HL-60/S4 (cell line): Measurements from ENCODE around the gene IPCEF1.
"Not testable (repeated sequence)": the region's sequence is repeated elsewhere in the genome, so short reads cannot be mapped to it uniquely, and the experiment has no call there.

ENCODE experiments used
- in situ Hi-C: fragments of 300-500 bp; cut with MboI; formaldehyde crosslinking; loops from 2 replicates; pipeline ENCODE4 v1.14.3; 2022; ENCODE audit warnings: low sequenced_read_pairs

IPCEF1 gene

DNA sequence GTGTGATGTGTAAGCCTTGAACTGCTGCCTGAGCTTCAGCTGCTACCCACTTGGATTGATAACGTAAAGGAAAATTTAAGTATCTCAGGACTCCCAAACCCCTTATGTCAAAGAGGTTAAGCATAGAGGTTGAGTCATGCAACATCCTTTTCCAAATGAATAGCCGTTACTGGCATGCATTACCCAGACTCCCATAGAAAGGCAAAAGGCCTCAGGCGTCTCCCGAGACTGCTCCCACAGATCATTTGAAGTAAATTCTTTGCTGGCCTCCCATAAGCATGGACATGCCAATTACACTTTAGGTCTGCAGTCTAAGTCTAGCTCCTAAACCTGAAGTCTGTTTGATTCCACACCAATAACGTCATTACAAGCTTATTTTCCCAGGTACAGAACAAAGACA is 14.7 kb downstream of the IPCEF1 start:
- in situ Hi-C loops: no loop called here

DNA sequence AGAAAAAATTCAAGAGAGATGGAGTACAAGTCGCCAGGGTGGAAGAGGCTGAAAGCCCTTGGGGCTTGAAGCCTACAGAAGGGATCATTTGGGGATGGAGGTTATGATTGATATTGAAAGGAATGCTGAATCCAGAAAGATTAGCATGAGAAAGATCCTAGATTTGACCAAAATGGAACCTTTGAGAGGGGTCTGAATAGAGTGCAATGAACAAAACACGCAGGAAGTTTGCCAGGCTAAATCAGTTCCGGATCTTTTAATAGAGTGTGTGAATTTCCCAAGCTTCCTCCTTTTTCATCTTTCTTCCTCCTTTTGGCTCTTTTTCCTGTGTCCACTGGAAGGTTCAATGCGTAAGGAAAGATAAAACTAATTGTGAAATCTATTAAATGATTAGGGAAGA is 15.3 kb downstream of the IPCEF1 start:
- in situ Hi-C loops: no loop called here

- in situ Hi-C loops: no loop called here
Observed at GRCh38 chr6:154337406-154338005, 19.1 kb downstream of the IPCEF1 start.

DNA sequence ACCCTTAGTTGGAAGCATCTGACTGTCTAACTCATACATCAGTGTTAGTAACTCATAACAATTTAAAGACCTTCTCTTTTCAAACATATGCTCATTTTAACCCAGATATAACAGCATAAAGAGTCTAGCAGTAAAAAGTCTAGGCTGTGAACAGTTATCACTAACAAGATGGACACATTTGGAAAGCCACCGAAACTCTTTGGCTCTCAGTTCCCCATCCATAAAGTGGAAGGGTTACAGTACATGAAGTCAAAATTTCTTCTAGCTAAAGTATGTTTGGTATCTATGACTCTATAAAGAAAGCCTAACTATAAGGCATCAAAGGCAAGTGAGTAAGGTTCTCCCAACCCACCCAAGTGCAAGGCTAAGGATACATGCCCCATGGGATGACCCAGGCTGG is 22.5 kb downstream of the IPCEF1 start:
- in situ Hi-C loops: not testable (repeated sequence)

GRCh38 chr6:154331750-154332149 is 24.9 kb downstream of the IPCEF1 start:
- in situ Hi-C loops: no loop called here

- in situ Hi-C loops: no loop called here
Observed at GRCh38 chr6:154329350-154330170, 27.0 kb downstream of the IPCEF1 start.

- in situ Hi-C loops: not testable (repeated sequence)
Observed at GRCh38 chr6:154327313-154327712, 29.3 kb downstream of the IPCEF1 start.

GRCh38 chr6:154325142-154325541 is 31.5 kb downstream of the IPCEF1 start:
- in situ Hi-C loops: no loop called here

DNA sequence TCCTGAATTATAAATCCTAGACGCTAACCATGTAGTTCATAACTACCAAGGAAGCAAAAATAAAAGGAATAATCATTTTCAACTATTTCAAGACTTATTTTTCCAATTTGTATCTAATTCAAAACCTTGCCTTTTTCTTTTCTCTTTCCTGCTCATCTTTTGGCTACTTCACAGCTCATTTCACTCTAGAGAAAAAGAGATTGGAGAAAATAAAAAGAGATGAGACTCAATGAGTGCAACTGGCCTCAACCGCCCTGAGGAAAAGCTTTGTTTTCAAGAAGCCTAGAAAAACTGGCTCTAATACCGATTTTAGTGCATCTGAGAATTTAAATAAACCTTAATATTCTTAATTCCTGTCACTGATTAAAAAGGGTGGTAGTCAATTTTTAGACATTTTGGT is 36.4 kb downstream of the IPCEF1 start:
- in situ Hi-C loops: no loop called here

GRCh38 chr6:154319231-154319858 is 37.3 kb downstream of the IPCEF1 start:
- in situ Hi-C loops: no loop called here

- in situ Hi-C loops: no loop called here
Observed at GRCh38 chr6:154318721-154319120, 37.9 kb downstream of the IPCEF1 start.

DNA sequence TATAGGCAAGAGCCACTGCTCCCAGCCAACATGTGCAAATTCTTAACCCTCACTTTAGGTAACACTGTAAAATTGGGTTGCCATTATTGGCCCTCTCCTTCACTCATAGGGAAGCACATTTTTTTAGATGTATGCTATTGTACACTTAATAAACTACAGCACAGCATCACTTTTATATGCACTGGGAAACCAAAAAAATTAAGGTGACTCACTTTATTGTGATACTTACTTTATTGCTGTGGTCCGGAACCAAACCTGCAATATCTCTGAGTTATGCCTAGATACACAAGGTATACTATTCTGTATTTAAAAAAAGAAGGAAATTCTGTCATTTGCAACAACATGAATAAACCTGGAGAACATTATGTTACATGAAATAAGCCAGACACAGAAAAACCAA is 40.5 kb downstream of the IPCEF1 start:
- in situ Hi-C loops: no loop called here

DNA sequence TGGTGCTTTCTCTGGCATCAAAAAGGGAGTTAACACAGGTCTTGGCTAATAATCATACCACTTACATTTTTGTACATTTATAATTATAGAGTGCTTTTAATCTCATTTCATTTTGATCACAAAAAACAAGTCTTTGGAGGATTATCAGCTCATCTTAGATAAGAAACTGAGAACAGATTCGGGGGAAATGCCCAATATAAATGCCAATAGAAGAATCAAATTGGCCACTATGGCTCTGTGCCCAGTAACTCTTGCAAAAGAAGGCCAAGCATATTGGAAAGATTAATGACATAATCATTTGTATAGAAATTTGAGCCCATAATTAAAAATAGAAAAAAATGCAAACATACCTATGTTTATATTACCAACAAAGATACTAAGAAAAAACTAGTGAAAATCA is 42.5 kb downstream of the IPCEF1 start:
- in situ Hi-C loops: no loop called here

GRCh38 chr6:154308986-154309385 is 47.6 kb downstream of the IPCEF1 start:
- in situ Hi-C loops: no loop called here

DNA sequence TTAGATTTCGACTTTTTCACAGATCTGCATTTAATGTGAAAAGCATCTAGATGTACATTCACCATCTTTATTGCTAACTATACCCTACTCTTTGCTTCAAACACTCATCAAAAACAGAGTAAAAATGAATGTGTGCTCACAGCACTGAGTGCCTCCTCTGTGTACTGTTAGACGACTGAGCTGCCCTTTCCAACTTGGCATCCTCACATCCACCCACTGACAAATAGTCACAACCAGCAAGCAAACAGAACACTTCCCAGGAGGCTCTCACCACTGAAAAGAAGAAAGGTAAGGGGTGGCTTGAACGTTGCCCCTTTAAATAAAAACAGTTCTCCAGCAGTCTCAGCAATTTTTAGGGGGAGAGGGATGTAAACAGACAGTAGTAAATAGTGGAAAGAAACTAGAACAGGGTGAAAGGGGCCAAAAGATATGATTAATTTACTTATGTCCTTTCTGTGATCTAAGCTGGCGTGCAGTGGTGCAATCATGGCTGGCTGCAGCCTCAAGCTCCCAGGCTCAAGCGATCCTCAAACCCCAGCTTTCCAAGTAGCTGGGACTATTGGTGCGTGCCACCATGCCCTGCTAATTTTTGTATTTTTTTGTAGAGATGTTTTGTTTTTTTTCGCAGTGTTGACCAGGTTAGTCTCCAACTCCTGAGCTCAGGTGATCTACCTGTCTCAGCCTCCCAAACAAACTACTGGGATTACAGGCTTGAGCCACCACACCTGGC is 48.7 kb downstream of the IPCEF1 start:
- in situ Hi-C loops: no loop called here

GRCh38 chr6:154307147-154307546 is 49.5 kb downstream of the IPCEF1 start:
- in situ Hi-C loops: not testable (repeated sequence)

GRCh38 chr6:154306696-154307095 is 49.9 kb downstream of the IPCEF1 start:
- in situ Hi-C loops: no loop called here

GRCh38 chr6:154304191-154304590 is 52.4 kb downstream of the IPCEF1 start:
- in situ Hi-C loops: no loop called here

DNA sequence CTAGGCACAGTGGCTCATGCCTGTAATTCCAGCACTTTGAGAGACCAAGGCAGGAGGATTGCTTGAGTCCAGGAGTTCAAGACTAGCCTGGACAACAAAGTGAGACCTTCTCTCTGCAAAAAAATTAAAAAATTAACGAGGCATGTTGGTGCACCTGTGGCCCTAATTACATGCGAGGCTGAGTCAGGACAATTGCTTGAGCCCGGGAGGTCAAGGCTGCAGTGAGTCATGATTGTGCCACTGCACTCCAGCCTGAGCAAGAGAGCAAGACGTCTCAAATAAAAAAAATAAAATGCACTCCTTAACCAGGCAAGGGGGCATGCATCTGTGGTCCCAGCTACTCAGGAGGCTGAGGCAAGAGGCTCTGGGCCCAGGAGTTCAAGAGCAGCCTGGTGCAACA is 53.0 kb downstream of the IPCEF1 start:
- in situ Hi-C loops: not testable (repeated sequence)

GRCh38 chr6:154301839-154302752 is 54.5 kb downstream of the IPCEF1 start:
- in situ Hi-C loops: no loop called here
